NCI-H226 (cell line): ENCODE data around the gene MYRF.

Source experiments
- DNase-seq: peaks from one replicate; pipeline ENCODE4 v3.0.0-alpha.2; 2015

The MYRF gene

DNA sequence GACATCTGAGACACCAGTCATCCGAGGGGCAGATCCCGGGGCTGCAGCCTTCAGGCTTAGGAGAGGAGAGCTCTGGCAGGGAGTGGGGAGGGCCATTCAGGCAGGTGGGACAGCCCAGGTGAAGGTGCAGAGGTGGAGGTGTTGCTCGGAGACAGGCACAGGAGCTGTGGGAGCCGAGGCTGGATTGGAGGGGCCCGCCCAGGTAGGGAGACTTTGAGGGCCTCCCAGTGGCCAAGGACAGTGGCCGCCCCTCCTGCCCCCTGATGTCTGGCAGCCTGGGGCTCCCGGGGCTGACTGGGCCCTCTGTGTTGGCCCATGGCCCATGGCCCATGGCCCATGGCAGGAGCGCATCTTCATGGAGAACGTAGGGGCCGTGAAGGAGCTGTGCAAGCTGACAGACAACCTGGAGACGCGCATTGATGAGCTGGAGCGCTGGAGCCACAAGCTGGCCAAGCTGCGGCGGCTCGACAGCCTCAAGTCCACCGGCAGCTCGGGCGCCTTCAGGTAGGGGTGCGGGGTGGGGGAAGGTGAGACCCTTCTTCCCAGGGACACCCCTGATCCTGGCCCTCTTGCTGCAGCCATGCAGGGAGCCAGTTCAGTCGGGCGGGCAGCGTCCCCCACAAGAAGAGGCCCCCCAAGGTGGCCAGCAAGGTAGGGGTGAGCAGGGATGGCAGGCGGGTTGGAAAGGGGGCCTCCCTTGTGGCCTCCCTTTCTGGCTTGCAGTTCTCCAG, 26.6 kb downstream of the MYRF start:
- DNase-seq, result no peak

DNA sequence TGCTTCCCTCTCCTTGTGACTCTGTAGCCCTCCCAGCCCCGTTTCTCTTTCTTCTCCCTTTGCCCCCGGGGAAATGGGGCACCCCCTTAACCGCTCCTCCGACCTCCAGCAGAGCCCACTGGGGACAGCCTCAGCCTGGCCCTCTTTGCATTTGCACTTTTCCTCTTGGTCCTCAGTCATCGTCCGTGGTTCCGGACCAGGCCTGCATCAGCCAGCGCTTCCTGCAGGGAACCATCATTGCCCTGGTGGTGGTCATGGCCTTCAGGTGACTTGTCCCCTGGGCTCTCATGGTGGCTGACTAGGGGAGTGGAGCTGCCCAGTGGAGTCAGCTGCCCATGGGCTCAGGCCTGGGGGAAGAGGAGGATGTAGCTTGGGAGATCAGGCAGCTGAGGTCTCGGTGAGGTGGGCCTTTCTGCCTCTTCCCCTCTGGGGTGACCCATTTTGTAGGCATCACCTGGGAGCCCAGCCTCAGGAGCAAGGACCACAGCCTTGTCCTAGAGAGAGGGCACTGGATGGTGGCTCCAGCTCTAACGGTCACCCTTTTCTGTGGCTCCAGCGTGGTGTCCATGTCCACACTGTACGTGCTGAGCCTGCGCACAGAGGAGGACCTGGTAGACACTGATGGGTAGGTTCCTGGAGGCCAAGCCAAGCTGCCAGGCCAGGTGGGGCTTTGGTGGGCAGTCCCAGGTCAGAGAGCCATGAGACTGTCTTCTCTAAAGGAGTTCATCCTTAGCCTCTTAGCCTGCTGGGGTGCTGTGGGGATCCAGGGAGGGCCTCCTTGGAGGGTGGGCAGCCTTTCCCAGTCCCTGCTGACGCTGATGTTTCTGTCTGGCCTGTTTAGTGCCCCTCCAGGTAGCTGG, 27.5 kb downstream of the MYRF start:
- no peak for DNase-seq

DNA sequence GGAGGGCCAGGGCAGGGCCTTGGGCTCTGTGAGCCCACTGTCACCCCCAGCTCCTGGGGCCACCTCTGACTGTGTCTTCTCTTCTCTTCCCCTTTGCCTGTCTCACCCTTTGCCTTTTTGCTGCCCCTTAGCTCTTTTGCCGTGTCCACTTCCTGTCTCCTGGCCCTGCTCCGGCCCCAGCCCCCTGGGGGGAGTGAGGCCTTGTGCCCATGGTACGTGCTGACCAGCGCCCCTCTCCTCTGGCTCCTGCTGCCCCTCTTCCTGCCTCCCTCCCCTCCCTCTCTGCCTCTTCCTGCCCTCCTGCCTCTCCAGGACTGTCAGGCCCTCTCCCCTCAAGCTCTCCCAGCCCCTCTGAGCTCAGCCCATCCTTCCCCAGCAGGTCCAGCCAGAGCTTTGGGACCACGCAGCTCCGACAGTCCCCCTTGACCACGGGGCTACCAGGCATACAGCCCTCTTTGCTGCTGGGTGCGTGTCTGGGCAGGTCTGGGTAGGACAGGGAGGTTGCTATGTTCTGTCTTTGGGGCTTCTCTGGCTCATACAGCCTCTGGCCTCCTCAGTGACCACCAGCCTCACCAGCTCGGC, 28.2 kb downstream of the MYRF start:
- no peak for DNase-seq

- no peak for DNase-seq
Measured at GRCh38 chr11:61781585-61781984, 29.1 kb downstream of the MYRF start.

DNA sequence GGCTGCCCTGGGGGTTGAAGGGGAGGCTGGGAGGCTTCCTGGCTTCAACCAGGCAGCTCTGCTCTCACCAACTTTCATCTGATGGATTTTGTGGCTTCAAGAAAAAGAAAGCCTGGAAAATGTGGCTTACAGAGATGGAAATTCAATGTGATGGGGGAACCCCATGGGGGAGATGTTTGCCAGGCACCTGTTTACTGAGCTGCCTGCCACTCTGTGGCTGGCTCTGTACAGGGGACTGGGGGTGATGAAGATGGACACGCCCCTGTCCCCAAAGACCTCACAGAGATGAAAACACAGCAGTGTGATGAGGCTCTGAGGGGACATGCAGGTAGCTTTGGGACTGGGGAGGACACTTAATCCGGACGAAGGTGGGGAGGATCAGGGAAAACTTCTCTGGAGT, 29.9 kb downstream of the MYRF start:
- DNase-seq, result no peak

GRCh38 chr11:61782841-61783240, 30.4 kb downstream of the MYRF start:
- DNase-seq, result no peak

GRCh38 chr11:61783717-61784505, 31.5 kb downstream of the MYRF start:
- DNase-seq, result no peak

DNA sequence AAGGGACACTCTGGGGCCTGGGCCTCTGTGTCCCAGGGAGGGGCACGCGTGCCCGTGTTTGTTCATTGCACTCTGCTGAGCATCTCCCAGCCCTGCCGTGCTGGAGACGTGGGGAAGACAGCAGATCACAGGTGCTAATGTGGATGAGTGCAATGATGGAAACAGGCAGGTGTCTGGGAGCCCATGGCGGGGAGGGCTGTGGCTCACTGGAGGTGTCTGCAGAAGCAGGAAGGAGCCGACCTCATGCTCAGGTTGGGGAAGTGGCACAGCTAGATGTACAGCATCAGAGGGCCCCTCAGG, 32.0 kb downstream of the MYRF start:
- no peak for DNase-seq

DNA sequence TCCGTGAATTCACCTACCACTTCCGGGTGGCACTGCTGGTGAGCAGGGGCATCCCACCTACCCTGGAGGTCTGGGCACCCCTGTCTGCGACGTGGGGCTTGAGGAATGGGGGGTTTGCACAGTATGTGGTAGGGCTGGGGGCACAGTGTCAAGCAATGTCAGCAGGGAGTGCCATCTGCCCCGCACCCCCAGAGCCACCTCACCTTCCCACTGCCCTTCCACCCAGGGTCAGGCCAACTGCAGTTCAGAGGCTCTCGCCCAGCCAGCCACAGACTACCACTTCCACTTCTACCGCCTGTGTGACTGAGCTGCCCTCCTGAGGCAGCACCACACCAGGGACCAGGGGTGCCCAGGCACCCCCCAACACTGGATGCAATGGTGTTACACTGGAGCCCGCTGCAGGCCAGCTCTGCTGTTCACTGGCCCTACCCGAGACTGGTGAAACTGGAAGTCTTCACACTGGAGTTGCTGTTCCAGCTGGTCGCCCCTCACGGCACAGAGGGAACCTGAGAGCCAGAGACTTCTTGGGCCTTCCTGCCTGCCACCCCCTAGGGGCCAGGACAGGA, 33.5 kb downstream of the MYRF start:
- DNase-seq, result no peak

DNA sequence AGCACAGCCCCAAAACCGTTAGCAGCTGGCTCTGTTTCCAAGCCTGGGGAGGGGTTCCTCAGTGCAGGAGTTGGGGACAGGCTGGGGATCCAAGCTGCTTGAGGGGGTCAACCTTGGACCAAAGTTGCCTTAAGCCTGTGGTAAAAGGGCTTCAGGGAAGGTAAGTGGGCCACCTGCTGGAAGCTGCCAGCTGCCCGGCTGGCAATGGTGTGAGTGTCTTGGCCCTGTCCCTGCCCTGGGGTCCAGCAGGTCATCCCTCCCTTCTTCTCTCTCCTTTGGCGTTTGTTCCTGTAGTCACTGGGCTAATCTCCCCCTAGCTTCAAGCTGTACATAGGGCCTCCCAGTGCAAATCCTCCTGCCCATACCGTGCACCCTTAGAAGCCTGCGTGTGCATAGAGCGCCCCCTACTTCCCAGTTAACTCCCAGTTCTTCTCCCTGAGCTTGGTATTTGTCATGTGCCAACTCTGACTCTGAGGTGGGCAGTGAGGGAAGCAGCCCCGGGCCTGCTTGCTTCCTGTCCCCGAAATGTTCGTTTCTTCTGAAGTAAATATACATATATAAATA, 35.6 kb downstream of the MYRF start:
- DNase-seq, result peak; percentile 66

DNA sequence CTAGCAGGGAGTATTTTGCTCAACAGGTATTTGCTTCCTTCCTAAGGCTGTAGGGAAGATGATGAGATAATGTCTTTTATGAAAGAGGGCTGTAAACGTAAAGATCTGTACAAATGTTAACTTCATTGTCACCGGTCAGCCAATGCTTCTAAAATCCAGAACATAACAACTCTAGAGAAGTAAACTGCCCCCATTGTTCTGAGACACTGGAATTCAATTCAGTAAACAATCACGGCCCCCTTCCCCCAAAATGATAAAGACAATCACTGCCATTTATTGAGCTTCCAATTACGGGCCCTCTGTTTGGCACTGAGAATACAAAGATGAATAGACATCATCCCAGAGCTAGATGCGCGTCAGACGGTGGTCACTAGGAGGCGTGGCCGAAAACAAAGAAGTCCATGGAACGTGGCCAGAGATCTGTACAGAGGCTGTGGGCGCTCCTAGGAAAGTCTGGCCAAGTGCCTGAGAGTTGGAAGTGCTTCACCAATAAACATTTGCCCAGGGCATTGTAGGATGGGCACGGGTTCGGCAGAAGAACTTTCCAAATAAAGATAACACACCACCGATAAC, 39.4 kb downstream of the MYRF start:
- DNase-seq, result peak; percentile 76

DNA sequence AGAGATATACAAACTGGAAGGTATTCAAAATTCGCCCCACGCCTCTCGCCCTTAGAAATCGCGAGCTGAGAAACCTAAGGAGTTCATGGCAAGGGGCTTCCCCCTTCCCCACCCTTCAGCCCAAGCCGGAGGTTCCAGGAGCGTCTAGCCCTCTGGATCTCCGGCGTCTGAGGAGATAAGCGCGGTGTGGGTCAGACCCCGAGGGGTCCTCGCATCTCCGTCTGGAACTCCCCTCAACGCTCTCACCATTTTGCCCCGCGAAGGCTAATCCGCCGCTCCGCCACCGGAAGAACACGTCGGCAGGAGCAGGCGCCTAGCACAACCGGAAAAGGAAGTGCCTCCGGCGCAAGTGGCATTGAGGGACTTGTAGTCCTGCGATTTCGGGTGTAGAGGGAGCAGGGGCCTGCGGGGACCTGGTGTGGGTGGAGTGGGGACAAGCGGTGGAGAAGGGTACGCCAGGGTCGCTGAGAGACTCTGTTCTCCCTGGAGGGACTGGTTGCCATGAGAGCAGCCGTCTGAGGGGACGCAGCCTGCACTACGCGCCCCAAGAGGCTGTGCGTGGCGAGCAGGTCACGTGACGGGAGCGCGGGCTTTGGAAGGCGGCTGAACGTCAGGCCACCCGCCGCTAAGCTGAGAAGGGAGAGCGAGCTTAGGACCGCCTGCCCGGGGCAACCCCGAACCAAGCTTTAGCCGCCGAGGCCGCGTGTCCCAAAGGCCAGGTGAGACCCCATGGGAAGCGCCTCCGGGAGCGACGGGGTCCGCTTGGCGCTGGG, 40.1 kb downstream of the MYRF start, which contains the start of the genes FEN1 and TMEM258:
TSS of gene FEN1 (plus strand) at position 602 of the 773 bp plus-strand sequence. CDS start 2,451 bp downstream, outside the sequence.
TSS of gene TMEM258 (minus strand) at position 290 of the 773 bp plus-strand sequence. CDS start at position 249, 41 bp downstream.
- peak; percentile 93 for DNase-seq

- no peak for DNase-seq
Measured at GRCh38 chr11:61793083-61793828, 40.8 kb downstream of the MYRF start.

GRCh38 chr11:61793829-61794204, 41.4 kb downstream of the MYRF start:
- no peak for DNase-seq

GRCh38 chr11:61794579-61794978, 42.1 kb downstream of the MYRF start:
- DNase-seq, result no peak

DNA sequence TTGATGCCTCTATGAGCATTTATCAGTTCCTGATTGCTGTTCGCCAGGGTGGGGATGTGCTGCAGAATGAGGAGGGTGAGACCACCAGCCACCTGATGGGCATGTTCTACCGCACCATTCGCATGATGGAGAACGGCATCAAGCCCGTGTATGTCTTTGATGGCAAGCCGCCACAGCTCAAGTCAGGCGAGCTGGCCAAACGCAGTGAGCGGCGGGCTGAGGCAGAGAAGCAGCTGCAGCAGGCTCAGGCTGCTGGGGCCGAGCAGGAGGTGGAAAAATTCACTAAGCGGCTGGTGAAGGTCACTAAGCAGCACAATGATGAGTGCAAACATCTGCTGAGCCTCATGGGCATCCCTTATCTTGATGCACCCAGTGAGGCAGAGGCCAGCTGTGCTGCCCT, 43.0 kb downstream of the MYRF start:
- no peak for DNase-seq

DNA sequence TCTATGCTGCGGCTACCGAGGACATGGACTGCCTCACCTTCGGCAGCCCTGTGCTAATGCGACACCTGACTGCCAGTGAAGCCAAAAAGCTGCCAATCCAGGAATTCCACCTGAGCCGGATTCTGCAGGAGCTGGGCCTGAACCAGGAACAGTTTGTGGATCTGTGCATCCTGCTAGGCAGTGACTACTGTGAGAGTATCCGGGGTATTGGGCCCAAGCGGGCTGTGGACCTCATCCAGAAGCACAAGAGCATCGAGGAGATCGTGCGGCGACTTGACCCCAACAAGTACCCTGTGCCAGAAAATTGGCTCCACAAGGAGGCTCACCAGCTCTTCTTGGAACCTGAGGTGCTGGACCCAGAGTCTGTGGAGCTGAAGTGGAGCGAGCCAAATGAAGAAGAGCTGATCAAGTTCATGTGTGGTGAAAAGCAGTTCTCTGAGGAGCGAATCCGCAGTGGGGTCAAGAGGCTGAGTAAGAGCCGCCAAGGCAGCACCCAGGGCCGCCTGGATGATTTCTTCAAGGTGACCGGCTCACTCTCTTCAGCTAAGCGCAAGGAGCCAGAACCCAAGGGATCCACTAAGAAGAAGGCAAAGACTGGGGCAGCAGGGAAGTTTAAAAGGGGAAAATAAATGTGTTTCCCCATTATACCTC, 43.6 kb downstream of the MYRF start:
- no peak for DNase-seq

GRCh38 chr11:61797263-61797944, 45.0 kb downstream of the MYRF start:
- DNase-seq, result no peak

DNA sequence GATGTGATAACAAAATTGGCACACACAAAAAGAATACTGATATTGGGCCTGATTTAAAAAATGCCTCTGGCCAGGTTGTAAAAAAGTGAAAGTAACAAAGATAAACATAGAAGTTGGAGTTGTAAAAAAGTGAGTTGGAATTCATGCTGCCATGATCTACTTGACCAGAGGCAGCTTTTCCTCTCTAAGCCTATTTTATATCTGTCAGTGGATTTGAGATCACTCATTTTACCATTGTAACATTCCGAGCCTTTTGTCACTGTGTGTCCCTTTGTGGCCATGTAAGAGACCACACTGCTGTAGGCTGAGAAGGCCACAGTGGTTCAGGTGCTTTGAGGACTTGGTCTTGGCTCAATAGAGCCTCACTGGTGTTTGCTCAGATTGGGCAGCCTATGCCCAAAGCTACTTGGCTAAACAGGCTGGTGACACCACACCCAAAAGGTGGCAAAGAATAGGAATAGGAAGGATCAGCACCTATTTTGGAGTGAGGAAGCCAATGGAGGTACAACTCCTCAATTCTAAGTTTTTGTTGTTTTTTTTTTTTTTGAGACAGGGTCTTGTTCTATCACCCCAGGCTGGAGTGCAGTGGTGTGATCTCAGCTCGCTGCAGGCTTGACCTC, 47.3 kb downstream of the MYRF start:
- DNase-seq, result no peak
